HepG2 (cell line): Measurements from ENCODE around the gene PEX11G. TPM values are rescaled to one million over a fixed set of nuclear protein-coding genes. Genes with fewer than 3 reads are reported as not detected.

Source experiments
- ATAC-seq: fragments of 200-7000 bp; cut with Tn5 transposase; 3 replicates; pipeline ENCODE4 v1.9.1; 2020; ENCODE audit warnings: mild to moderate bottlenecking, moderate library complexity
- BruUV-seq: library from RNA; stranded (reverse); fragments of 400-500 nt; replicated peaks from 2 replicates; lab custom pipeline; 2021; lab: Mats Ljungman, UMichigan
- CTCF ChIA-PET: fragments of 300-600 bp; formaldehyde crosslinking; extraction: SDS; loops from one replicate; lab custom pipeline; 2021; ENCODE audit warnings: low total read pairs, inconsistent platforms, low intra/inter-chr PET ratio; lab: Yijun Ruan, JAX
- POLR2A ChIA-PET: fragments of 350-600 bp; sonication (Branson Sonifier 250); formaldehyde crosslinking; loops from one replicate; lab custom pipeline; 2020; ENCODE audit warnings: antibody characterized with exemption, inconsistent platforms; lab: Yijun Ruan, JAX
- DNase-seq: peaks from one replicate; pipeline ENCODE4 v3.0.0-alpha.2; 2015; ENCODE audit warnings: low spot score
- FAIRE-seq: peaks from 3 replicates; lab custom pipeline; 2011; peaks lifted over from hg19 to GRCh38; lab: Jason Lieb, UNC
- H2AFZ ChIP-seq: one replicate; pipeline ENCODE4 v1.6.1; 2011; ENCODE audit warnings: low read length, inconsistent platforms
- H3K27ac ChIP-seq: fragments of 300-600 bp; 3 replicates; pipeline ENCODE4 v1.8.0; 2011; ENCODE audit warnings: mixed run types, mild to moderate bottlenecking, mixed read lengths, low read length, inconsistent platforms; ENCODE audit not compliant: insufficient read depth; ENCODE audit errors: extremely low read length
- H3K27me3 ChIP-seq, 2 experiments: fragments of 200-600 bp in 1 of 2; 2 replicates in 1 of 2; 3 replicates in 1 of 2; pipeline versions ENCODE4 v1.6.0 to v1.8.0; 2011; ENCODE audit warnings: low read length in 2 of 2, mild to moderate bottlenecking in 2 of 2, moderate library complexity in 2 of 2, inconsistent platforms in 1 of 2; ENCODE audit not compliant: insufficient read depth in 2 of 2, control insufficient read depth in 1 of 2
- H3K36me3 ChIP-seq, 2 experiments: fragments of 200-600 bp in 1 of 2; replicated peaks in 1 of 2; 2 replicates in 1 of 2; 3 replicates in 1 of 2; pipeline versions ENCODE4 v1.5.1 to v1.8.0; 2011; ENCODE audit warnings: low read length in 2 of 2, inconsistent platforms in 1 of 2; ENCODE audit not compliant: insufficient read depth in 2 of 2, control insufficient read depth in 1 of 2
- H3K4me1 ChIP-seq: 2 replicates; pipeline ENCODE4 v1.5.1; 2012; ENCODE audit warnings: low read length, inconsistent platforms; ENCODE audit not compliant: insufficient read depth
- H3K4me2 ChIP-seq: 2 replicates; pipeline ENCODE4 v1.6.0; 2011; ENCODE audit warnings: low read depth, low read length, inconsistent platforms
- H3K4me3 ChIP-seq, 3 experiments: fragments of 200-600 bp in 1 of 3; sonication (generic), shearing (Covaris generic) in 1 of 3; replicated peaks in 1 of 3; 2 replicates each; pipeline ENCODE4 v1.5.1; 2011 to 2016; ENCODE audit warnings: low read length in 3 of 3, inconsistent platforms in 2 of 3, low read depth in 2 of 3, mild to moderate bottlenecking in 2 of 3, control low read depth in 1 of 3, mixed read lengths in 1 of 3; ENCODE audit not compliant: insufficient read depth in 1 of 3
- H3K79me2 ChIP-seq: one replicate; pipeline ENCODE4 v1.6.1; 2011; ENCODE audit warnings: low read length, inconsistent platforms; ENCODE audit not compliant: insufficient read depth
- H3K9ac ChIP-seq: 2 replicates; pipeline ENCODE4 v1.6.0; 2011; ENCODE audit warnings: mild to moderate bottlenecking, low read depth, low read length, inconsistent platforms; ENCODE audit not compliant: insufficient read depth
- H3K9me3 ChIP-seq: 2 replicates; pipeline ENCODE4 v1.5.1; 2012; ENCODE audit warnings: mild to moderate bottlenecking, low read length
- H4K20me1 ChIP-seq: 2 replicates; pipeline ENCODE4 v1.6.0; 2011; ENCODE audit warnings: inconsistent platforms, mild to moderate bottlenecking, low read length, moderate library complexity; ENCODE audit not compliant: insufficient read depth
- ZNF333 ChIP-seq: sonication (generic); formaldehyde crosslinking; IDR thresholded peaks from 2 replicates; pipeline ENCODE4 v1.4.0; 2020; ENCODE audit warnings: mild to moderate bottlenecking, missing genetic modification reagents, borderline replicate concordance
- ZNF496 ChIP-seq: sonication (generic); formaldehyde crosslinking; IDR thresholded peaks from 2 replicates; pipeline ENCODE4 v1.8.1; 2023; ENCODE audit warnings: mild to moderate bottlenecking, moderate library complexity, missing genetic modification reagents; ENCODE audit not compliant: insufficient replicate concordance
- ZNF557 ChIP-seq: sonication (generic); formaldehyde crosslinking; IDR thresholded peaks from 2 replicates; pipeline ENCODE4 v1.4.0; 2020; ENCODE audit warnings: missing genetic modification reagents
- ZNF614 ChIP-seq: IDR thresholded peaks from 2 replicates; pipeline ENCODE4 v1.6.1; 2018; ENCODE audit warnings: missing biosample characterization, missing genetic modification reagents, inconsistent platforms, borderline replicate concordance
- ZNF782 ChIP-seq: sonication (generic); formaldehyde crosslinking; IDR thresholded peaks from 2 replicates; pipeline ENCODE4 v1.4.0; 2020; ENCODE audit warnings: missing genetic modification reagents, mild to moderate bottlenecking, borderline replicate concordance
- WGBS: methylation state at CpG from one replicate; pipeline ENCODE4 v1.1.6; 2017; ENCODE audit warnings: low lambda C conversion rate; 5-methylcytosine and 5-hydroxymethylcytosine counted together
- in situ Hi-C: cut with HindIII; loops from 2 replicates; pipeline ENCODE4 v1.10.0; 2017; ENCODE audit warnings: low pct_unique_long_range_greater_than_20kb; ENCODE audit not compliant: extremely low pct_ligation_motif_present
- intact Hi-C: fragments of 100-400 bp; cut with micrococcal nuclease; formaldehyde crosslinking; loops from one replicate; pipeline ENCODE4 v1.10.0; 2022; ENCODE audit not compliant: unreplicated experiment
- polyA plus RNA-seq, 8 experiments: library from polyadenylated mRNA; depleted of rRNA in 3 of 8; stranded (reverse) in 7 of 8; unstranded in 1 of 8; fragments of >200 nt; fragmentation: Illumina TruSeq in 4 of 8; extraction: Trizol in 4 of 8; gene quantifications; 2 replicates each; pipeline versions ENCODE4 v1.2.1 to v1.2.3, GENCODE V29; 2011 to 2016; ENCODE audit warnings: low read depth in 4 of 8, missing spikeins in 1 of 8, mixed read lengths in 1 of 8; ENCODE audit not compliant: insufficient read depth in 1 of 8
- total RNA-seq, 5 experiments: library from RNA; depleted of rRNA; stranded (reverse); fragments of >200 nt; fragmentation: Illumina TruSeq; extraction: Trizol; gene quantifications; 2 replicates each; pipeline ENCODE4 v1.2.3, GENCODE V29; 2016; ENCODE audit warnings: low read depth in 1 of 5

PEX11G gene
- total and polyA plus RNA-seq, 2 of the 13 experiments (the other 11 are each of a cell fraction or from before 2014, with no cell fraction given), result not detected

- no peak for DNase-seq
- no peaks in the 10 kb centered on the region for H3K4me1 ChIP-seq
- no peaks in the 10 kb centered on the region for H3K9me3 ChIP-seq
- H3K36me3 ChIP-seq, result peaks cover 8 to 18% of the 10 kb centered on the region in 2 experiments; a peak in 4 of 5 replicates
- no peaks in the 10 kb centered on the region; a peak in 1 of 5 replicates for H3K27me3 ChIP-seq
- no peaks in the 10 kb centered on the region for H4K20me1 ChIP-seq
- BruUV-seq, result no TSS peak
- intact Hi-C loops (no loop called here), in situ Hi-C loops (no loop called here)
- H2AFZ ChIP-seq, result no peak overlapping the region
- CTCF ChIA-PET, result no interaction called here
- H3K79me2 ChIP-seq, result no peaks in the 10 kb centered on the region
- TF ChIP-seq ZNF782 (no peak), ZNF614 (CRISPR knock-in tag) (no peak)
- H3K27ac ChIP-seq, result no peak overlapping the region
- no peak overlapping the region for H3K4me3 ChIP-seq
- 98% methylated on average over 80 of the region's 86 CpGs for WGBS
- POLR2A ChIA-PET, result no interaction called here
- no peak overlapping the region for H3K4me2 ChIP-seq
- no peak for ATAC-seq
- H3K9ac ChIP-seq, result no peak overlapping the region
- FAIRE-seq, result no peak
These were observed 21.5 kb downstream of the PEX11G start for GRCh38 chr19:7467009-7467989.

GRCh38 chr19:7463575-7463974 is 25.3 kb downstream of the PEX11G start:
- H3K4me1 ChIP-seq, result no peaks in the 10 kb centered on the region
- H3K36me3 ChIP-seq, result peaks cover 15 to 34% of the 10 kb centered on the region in 2 experiments; a peak in 4 of 5 replicates
- no peaks in the 10 kb centered on the region for H3K9me3 ChIP-seq
- in situ Hi-C loops (no loop called here), intact Hi-C loops (no loop called here)
- H3K27me3 ChIP-seq, result no peaks in the 10 kb centered on the region
- ATAC-seq, result no peak
- DNase-seq, result no peak
- no peak overlapping the region for H3K9ac ChIP-seq
- no peak overlapping the region for H3K27ac ChIP-seq
- no peak overlapping the region for H3K4me3 ChIP-seq
- ChIA-PET CTCF (no interaction called here), POLR2A (no interaction called here)
- H3K4me2 ChIP-seq, result no peak overlapping the region
- H2AFZ ChIP-seq, result no peak overlapping the region
- WGBS, result over 99% methylated on average over 20 of the region's 23 CpGs
- H3K79me2 ChIP-seq, result no peaks in the 10 kb centered on the region
- TF ChIP-seq ZNF496 (no peak), ZNF557 (CRISPR knock-in tag) (no peak), ZNF333 (no peak)
- TF ChIP-seq, all 625 proteins: peak for 0
- no peaks in the 10 kb centered on the region for H4K20me1 ChIP-seq
- BruUV-seq, result no TSS peak
- no peak for FAIRE-seq
